GM21526 (cell line): ENCODE data around the gene MEIKIN.
"Not testable (repeated sequence)": the region's sequence is repeated elsewhere in the genome, so short reads cannot be mapped to it uniquely, and the experiment has no call there.

ENCODE experiments used
- ATAC-seq: cut with Tn5 transposase; IDR thresholded peaks from one replicate; pipeline ENCODE4 v1.9.1; 2021; ENCODE audit warnings: moderate library complexity; ENCODE audit not compliant: unreplicated experiment, low FRiP score

The MEIKIN gene

GRCh38 chr5:131778141-131778540 lies 167.3 kb downstream of the MEIKIN start:
- ATAC-seq = not testable (repeated sequence)

- ATAC-seq = no peak
Observed at GRCh38 chr5:131776450-131776849, 169.0 kb downstream of the MEIKIN start.

- ATAC-seq = no peak
Observed at GRCh38 chr5:131774652-131775367, 170.7 kb downstream of the MEIKIN start.

- ATAC-seq = no peak
Observed at GRCh38 chr5:131773805-131774204, 171.7 kb downstream of the MEIKIN start.

GRCh38 chr5:131771692-131772091 lies 173.8 kb downstream of the MEIKIN start:
- ATAC-seq = no peak

GRCh38 chr5:131769961-131770360 lies 175.5 kb downstream of the MEIKIN start:
- no peak for ATAC-seq

GRCh38 chr5:131769336-131769735 lies 176.1 kb downstream of the MEIKIN start:
- no peak for ATAC-seq

- ATAC-seq = no peak
Observed at GRCh38 chr5:131767891-131768290, 177.6 kb downstream of the MEIKIN start.

- no peak for ATAC-seq
Observed at GRCh38 chr5:131766689-131767088, 178.8 kb downstream of the MEIKIN start.

GRCh38 chr5:131765261-131765660 lies 180.2 kb downstream of the MEIKIN start:
- ATAC-seq = no peak

GRCh38 chr5:131763968-131764367 lies 181.5 kb downstream of the MEIKIN start:
- no peak for ATAC-seq

- no peak for ATAC-seq
Observed at GRCh38 chr5:131760793-131761192, 184.7 kb downstream of the MEIKIN start.

GRCh38 chr5:131759704-131760103 lies 185.8 kb downstream of the MEIKIN start:
- ATAC-seq = no peak

- ATAC-seq = peak; percentile 42
Observed at GRCh38 chr5:131758520-131758900, 187.0 kb downstream of the MEIKIN start.

- peak; percentile 71 for ATAC-seq
Observed at GRCh38 chr5:131757830-131758519, 187.5 kb downstream of the MEIKIN start.
